Peyer's patch (tissue), 4 donors: ENCODE data around the gene NANOS3.
"Not testable (repeated sequence)": the region's sequence is repeated elsewhere in the genome, so short reads cannot be mapped to it uniquely, and the experiment has no call there.

ENCODE experiments used
- POLR2A ChIP-seq, 2 donors: fragments of 450-650 bp; IDR thresholded peaks; one replicate each; pipeline ENCODE4 v1.5.1; 2017; ENCODE audit warnings: antibody characterized with exemption in 2 of 2, mild to moderate bottlenecking in 2 of 2, moderate library complexity in 2 of 2
- TF ChIP-seq, protein P1 (sequence below), 6 experiments: fragments of 450-650 bp in 4 of 6; fragments of 200-600 bp in 2 of 6; sonication (generic) in 1 of 6; IDR thresholded peaks; one replicate each; pipeline ENCODE4 v1.5.1; 2017 to 2019; ENCODE audit warnings: antibody characterized with exemption in 6 of 6, mild to moderate bottlenecking in 3 of 6, moderate library complexity in 1 of 6

DNA sequence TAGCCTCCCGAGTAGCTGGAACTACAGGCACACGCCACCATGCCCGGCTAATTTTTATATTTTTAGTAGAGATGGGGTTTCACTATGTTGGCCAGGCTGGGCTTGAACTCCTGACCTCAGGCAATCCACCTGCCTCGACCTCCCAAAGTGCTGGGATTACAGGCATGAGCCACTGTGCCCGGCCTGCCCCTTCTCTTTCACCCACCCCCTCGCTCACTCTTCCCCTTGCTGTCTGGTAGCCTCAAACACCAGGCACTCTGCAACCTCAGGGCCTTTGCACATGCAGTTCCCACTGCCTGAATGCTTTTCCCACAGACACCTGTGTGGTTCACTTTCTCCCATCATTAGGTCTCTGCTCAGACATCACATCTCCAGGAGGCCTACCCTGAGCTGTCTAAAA, 45.2 kb downstream of the NANOS3 start:
- TF ChIP-seq, protein P1, sequence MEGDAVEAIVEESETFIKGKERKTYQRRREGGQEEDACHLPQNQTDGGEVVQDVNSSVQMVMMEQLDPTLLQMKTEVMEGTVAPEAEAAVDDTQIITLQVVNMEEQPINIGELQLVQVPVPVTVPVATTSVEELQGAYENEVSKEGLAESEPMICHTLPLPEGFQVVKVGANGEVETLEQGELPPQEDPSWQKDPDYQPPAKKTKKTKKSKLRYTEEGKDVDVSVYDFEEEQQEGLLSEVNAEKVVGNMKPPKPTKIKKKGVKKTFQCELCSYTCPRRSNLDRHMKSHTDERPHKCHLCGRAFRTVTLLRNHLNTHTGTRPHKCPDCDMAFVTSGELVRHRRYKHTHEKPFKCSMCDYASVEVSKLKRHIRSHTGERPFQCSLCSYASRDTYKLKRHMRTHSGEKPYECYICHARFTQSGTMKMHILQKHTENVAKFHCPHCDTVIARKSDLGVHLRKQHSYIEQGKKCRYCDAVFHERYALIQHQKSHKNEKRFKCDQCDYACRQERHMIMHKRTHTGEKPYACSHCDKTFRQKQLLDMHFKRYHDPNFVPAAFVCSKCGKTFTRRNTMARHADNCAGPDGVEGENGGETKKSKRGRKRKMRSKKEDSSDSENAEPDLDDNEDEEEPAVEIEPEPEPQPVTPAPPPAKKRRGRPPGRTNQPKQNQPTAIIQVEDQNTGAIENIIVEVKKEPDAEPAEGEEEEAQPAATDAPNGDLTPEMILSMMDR (IDR thresholded peaks at IDR 0.05): not testable (repeated sequence)
- not testable (repeated sequence) for TF ChIP-seq POLR2A (IDR thresholded peaks at IDR 0.05)
